Activated CD4-positive, alpha-beta T cell treated with anti-CD3 and anti-CD28 coated beads, Interleukin-2, amount 50 U/mL, for 24 hours (primary cell): ENCODE data around the gene TMOD1.
"Not testable (repeated sequence)": the region's sequence is repeated elsewhere in the genome, so short reads cannot be mapped to it uniquely, and the experiment has no call there.

Source experiments
- DNase-seq, 2 donors: peaks; one replicate each; pipeline ENCODE4 v3.0.0-alpha.2; 2020; ENCODE audit warnings: low read depth in 1 of 2, low spot score in 1 of 2

The TMOD1 gene

DNA sequence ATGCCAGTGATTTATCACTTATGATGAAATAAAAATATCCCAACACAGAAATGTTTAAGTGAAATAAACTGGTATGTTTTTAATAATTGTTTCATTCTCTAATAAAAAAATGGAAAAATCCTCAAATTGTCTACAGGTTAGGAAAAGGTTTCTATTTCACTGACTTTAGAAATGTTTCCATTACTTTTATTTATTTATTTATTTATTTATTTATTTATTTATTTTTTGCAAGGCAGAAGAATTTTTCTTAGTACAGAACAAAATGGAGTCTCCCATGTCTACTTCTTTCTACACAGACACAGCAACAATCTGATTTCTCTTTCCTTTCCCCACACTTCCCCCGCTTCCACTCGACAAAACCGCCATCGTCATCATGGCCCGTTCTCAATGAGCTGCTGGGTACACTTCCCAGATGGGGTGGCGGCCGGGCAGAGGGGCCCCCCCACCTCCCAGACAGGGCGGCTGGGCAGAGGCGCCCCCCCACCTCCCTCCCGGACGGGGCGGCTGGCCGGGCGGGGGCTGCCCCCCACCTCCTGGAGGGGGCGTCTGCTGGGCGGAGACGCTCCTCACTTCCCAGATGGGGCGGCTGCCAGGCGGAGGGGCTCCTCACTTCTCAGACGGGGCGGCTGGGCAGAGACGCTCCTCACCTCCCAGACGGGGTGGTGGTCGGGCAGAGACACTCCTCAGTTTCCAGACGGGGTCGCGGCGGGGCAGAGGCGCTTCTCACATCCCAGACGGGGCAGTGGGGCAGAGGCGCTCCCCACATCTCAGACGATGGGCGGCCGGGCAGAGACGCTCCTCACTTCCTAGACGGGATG lies 3.7 kb upstream of the TMOD1 start:
- DNase-seq, result not testable (repeated sequence)

DNA sequence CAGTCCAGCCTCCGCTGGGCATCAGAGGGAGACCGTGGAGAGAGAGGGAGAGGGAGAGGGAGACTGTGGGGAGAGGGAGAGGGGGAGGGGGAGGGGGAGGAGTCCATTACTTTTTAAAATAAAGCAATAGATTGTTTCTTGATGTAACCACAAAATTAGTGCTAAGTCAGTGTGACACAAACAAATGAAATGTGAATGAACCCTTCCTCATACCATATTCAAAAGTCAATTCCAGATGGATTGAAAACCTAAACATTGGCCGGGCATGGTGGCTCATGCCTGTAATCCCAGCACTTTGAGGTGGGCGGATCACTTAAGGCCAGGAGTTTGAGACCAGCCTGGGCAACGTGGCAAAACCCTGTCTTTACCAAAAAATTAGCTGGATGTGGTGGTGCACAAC lies 2.6 kb upstream of the TMOD1 start:
- DNase-seq, result not testable (repeated sequence)

DNA sequence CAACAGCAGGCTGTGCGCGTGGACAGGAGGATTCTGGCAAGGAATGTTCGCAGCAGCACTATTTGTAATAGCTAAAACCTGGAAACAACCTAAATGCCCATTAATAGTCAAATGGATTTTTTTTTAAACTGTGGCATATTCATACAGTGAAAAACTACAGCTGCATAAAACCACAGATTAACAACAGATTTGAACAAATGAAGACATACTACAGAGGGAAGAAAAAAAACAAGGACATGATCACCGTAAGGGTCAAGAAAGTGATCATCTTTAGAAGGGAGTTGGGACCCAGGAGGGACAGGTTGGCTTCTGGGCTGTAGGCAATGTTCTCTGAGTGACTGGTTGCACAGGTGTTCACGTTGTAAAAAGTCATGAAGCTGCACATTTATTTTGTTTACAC lies 1.2 kb upstream of the TMOD1 start:
- DNase-seq, result no peak

DNA sequence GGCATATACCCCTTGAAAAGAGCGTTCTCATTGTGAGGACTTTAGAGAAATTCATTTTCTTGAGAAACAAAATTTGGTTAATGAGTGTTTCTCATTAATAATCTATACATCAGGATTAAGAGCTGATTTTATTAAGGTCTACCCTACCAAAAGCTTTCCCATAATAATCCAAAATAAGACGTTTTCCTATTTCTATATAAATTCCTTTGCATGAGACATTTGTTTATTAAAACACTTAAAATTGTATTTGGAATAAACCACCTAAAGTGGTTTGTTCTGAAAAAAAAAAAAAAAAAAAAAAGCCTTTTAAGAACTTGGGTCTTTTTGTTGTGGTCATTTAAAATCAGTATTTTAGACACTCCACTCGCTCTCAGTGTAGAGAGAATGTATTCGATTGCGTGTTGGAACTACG lies 695 bp upstream of the TMOD1 start:
- DNase-seq, result no peak

DNA sequence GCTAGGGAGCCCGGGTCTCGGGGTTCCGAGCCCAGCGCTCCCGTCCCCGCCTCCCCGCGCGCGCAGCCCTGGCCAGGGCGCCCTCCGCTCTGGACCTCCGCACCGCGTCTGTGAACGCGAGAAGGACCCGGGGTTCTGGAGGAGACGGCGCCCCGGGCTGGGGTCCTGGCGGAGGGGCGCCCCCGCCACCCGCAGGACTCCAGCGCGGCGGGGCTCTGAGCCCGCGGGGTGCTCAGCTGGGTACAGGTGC lies 431 bp downstream of the TMOD1 start:
- DNase-seq, result no peak

DNA sequence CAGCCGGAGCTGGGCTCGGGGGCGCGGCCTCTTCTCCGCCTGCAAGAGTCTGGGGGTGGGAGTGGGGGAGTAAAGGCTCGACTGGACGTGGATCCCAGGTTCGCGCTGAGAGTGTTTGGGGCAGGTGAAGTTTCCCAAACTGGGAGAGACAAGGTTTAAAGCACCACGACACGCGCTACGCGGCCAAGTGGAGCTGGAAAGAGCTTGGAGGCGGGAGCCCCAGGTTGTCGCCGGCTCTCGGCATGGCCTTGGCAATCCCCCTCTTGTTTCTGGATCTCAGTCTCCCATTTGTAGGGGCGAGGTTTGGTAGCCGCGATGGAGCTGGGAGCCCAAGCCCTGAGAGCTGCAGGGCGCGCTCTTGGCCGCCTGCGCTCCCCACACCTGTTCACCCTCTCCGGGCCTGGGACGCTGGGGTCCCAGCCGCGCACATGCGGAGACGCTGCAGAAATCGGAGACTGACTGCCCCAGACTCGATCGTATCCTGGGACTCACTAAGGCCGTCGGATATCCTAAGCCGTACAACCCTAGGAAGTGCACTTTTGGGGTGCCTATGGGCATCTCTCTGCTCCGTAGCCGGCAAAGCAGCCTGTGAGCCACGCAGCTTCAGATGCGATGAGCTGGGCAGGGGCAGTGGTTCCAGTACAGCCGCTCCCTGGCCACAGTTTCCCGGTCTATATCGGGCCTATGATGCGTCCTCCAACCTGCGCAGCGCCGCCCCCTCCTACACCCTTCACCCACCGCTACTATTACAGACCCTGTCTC lies 937 bp downstream of the TMOD1 start:
- DNase-seq, result no peak

DNA sequence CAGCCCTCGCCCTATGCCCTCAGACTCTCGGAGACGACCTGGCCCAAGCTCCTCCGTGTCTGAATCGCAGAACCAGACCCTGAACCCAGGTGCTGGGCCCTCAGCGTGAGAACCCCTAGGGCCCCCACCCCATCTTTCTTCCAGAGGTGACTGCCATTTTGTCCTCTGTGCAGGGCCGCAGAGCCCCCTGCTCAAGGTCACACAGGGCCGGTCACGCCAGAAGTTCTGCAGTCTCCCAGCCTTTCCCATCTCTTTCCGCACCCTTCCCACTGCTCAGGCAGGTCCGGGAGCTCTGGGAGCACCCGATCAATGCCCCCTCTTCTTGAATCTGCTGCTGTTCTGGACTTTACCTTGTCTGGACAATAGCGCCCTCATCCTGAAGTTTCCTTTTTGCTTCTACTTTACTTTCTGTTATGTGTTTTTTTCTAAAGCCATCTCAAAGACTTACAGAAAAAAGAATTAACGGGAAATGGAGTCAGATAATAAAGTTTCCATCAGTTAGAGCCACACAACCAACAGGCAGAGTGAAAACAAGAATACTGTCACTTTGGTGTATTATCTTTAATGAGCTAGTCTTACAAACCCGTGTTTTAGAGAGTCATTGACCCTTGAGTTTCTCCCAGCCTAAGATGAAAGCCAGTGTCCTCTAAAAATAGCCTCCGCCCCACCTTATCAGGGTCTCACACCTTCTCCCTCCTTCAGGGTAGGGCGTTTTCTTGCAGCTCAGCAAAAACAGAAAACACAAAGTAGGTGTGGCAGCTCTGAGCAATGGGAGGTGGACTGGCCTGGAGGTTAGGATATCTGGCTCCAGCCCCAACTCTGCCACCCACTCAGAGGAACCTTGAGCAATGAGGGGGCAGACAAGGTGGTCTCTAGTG lies 1.8 kb downstream of the TMOD1 start:
- DNase-seq, result no peak

DNA sequence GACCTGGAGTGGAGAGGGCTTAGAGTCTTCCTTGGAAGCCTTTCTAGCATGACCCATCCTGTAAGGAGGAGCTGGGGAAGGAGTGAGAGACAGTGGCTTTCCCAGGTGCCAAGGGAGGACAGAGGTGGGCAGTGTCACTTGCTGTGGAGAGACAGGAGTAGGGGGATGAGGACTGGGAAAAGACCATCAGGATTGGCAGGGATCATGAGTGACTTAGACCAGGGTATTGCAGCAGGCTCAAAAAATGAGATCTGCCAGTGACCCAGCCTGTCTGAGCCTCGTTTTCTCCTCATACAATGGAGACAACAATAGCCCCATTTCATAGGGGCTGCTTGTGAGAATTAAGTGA lies 2.4 kb downstream of the TMOD1 start:
- no peak for DNase-seq

DNA sequence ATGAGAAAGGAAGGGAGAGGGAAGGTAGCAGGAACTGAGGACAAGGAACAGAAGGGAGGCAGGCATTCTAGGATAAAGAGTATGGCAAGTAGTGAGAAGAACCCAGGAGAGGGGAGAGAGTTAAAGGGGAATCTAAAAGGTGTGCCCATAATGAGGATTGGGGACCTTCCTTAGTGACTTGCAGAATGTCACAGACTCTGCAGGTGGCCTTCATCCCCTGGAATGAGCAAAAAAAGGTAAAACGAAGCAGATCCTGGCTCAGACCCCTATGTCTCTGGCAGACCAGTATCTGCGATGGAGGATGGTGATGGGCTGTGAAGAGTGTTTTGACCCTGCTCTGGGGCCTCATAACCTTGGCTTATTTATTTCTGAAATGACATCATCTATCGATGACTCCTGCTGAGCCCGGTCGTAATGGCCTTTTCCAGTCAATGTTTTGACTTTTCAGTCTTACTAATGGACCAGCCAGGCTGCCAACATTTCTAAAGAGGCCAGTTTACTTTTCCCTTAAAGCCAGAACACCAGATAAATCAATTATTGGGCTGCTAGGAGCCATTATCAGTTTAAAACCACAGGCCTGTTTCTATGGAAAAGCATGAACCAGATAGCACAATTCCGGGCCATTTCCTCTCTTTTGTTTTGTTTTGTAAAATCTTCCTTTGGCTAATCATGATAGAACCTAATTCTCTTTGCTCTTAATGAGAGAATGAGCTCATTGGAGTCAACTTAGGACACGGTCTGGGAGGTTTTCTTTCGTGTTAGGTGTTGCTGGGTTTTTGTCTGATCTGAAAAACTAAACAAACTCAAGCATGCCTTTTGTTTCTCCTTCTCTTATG lies 3.1 kb downstream of the TMOD1 start:
- no peak for DNase-seq

DNA sequence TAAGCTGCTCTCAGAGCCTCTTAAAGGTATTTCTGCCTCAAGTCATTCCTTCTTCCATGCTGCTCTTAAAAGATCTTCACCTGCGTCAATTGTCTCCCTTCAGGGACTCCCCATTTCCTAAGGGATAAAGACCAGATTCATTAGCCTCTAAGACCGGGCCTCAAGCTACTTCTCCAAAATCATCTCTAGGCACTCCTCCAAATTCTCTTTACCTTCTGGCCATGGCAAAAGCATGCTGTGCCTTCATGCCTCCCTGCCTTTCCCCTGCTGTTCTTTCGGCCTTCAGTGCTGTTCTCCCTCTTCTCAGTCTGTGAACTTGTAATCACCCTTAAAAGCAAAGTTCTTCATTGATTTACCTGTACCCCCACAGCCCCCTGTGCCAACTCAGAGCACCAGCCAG lies 4.4 kb downstream of the TMOD1 start:
- no peak for DNase-seq

DNA sequence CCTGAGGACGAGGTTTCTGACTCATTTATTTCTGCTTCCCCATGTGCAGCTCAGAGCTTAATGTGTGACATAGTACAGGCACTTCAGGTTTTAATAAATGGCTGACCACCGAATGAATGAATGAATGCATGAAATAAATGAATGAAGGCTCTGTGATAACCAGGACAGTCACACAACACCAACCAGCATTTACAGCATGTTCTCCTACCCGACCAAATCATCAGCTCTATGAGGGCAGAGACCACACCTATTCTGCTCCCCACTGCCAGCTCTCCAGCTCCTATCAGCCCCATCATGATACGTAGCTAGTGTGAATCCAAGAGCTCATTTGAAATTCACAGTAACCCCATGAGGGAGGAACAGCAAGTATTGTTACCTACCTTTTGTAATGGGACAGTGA lies 4.8 kb downstream of the TMOD1 start:
- DNase-seq, result no peak

DNA sequence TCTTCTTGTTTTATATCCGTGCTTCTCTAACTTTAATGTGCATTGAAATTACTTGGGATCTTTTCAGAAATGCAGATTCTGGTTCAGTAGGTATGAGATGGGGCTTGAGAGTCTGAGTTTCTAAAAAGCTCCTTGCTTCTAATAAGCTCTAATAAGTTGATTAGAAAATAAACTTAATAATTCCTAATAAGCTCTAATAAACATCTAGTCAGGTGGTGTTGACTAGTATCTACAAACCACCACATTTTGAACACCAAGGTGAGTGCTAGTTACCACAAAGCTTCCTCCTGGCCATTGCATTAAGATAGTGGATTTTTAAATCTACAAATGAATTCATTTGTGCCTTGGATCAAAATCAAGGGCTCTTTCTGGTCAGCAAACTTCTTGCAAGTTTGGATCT lies 5.3 kb downstream of the TMOD1 start:
- DNase-seq, result no peak

DNA sequence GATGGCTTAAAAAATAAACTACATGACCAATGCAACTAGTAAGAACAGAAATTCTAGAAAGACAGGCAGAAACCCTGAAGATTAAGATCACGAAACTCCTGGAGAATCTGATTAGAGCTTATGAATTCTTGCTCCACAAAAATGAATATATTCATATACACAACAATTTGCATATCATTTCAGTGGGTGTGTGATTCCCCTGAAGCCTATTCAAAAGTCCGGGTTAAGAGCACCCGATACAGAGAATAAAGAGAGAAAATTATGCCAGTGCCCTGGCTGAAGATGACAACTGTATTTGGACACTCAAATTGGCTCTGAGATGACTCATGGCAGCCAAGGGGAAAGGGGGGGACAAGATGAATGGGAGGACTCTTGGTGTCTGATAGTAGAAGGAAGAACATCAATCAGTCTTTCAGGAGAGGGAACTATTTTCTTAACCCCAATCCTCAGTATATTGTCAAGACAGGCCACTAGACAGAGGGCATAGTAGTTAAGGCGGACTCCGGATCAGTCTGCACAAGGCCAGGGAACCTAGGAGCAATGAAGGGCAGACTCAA lies 6.0 kb downstream of the TMOD1 start:
- no peak for DNase-seq

DNA sequence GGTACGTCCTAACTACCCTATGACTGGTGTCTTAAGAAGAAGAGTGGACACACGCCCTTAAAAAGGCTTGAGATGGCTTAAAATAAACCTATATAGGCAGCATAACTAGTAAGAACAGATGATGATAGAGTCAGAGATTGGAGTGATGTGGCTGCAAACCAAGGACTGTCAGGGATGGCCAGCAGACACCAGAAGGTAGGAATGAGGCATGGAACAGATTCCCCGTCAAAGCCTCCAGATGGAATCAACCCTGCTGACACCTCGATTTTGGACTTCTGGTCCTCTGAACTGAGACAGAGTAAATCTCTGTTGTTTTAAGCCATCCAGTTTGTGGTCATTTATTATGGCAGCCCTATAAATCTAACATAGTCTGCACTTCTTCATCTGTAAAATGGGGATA lies 7.4 kb downstream of the TMOD1 start:
- DNase-seq, result no peak

DNA sequence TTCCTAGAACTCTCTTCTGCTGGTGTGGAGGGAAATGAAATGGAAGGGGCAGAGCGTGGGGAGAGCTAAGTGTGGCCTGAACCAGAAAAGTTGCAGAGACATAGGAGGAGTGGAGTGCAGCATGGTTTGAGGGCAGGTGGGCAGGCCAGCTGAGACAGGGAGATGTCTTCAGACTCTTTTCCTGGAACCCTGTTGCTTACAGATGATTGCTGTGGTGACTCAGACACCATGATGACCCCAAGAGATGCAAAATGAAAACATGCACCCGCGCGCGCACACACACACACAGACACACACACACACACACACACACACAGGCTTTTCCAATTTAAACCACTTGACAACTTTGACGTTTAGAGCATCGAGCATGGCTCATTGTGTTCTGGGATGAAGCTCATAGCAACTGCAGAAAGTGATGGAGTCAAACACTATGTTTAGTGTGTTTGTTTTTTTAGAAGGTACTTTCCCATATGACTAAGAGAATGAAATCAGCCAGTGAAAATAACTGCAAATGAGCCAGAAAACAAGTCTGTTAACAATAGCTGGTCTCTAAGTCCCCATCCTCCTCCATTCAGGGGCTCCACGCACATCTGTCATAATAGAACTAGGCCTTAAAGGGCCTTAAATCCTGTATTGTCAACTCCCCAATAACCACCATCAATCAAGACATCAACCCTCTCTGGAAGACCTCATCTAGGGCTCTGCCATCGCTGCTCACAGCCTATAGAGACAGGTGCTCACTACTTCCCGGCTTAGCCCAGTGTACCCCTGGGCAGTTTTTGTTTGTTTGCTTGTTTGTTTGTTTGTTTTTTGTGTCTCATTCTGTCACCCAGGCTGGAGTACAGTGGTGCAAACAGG lies 9.6 kb downstream of the TMOD1 start:
- DNase-seq, result no peak

DNA sequence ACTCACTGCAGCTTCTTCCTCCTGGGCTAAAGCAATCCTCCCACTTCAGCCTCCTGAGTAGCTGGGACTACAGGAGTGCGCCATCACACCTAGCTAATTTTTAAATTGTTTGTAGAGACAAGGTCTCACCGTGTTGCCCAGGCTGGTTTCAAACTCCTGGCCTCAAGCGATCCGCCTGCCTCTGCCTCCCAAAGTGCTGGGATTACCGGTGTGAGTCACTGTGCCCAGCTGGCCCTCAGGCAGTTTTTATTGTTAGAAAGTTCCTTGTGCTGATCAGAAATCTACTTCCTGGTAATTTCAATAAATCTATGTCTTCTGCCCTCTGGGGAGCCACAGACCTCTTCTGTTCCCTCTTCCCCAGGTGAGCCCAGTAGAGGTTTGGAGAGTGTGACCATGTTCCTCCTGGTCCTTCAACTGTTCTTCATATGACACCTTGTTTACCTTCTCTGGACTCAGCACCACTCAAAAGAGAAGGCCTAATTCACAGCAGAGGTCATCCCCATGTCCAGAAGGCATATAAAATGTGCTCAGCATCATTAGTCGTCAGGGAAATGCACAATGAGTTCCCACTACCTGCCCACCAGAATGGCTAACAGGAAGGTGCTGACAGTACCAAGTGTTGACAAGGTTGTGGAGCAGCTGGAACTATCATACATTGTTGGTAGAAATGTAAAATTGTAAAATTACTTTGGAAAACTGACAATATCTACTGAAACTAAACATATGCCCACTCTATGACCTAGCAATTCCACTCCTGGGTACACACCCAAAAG lies 10.4 kb downstream of the TMOD1 start:
- no peak for DNase-seq

DNA sequence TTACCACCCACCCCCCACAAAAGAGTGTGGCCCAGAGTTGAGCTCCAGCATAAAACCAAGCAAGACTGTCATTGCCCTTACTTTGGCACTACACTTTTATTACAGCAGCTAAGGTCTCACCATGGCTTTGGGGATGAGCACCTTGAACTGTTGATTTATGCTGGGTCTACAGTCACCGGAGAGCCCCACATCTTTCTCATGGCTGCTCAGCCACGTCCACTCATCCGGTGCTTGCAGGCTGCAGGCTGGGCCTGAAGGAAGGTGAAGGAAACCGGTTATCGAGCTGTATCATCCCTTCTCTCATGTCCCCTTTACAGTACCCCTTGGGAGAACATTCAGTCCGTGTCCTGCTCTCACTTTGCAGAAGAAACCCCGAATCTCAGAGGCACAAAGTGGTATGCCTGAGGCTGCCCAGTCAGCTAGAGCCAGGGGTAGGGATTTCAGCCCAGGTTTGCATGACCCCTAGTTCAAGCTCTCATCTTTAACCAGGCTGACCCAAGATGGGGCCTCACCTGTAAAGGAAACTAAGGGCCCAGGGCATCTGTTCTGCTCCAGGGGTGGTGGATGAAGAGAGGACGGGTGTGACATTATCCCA lies 11.6 kb downstream of the TMOD1 start:
- no peak for DNase-seq

DNA sequence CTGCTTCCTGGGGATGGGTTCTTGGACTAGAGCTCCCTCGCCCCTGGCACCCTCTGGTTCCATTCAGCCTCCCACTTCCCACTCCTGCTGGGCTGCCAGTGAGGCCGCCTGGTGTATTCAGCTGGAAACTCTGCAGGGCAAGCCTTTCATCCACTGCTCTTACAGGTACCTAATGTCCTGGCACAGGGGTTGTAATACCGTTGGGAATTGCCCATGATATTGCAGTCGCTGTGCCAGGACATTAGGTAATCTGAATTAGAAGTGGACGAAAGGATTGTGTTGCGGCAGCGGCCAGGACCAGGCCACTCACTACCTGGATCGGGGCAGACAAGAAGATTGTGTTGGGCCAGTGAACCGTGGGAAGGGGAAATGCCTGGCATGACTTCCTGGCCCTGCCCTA lies 13.1 kb downstream of the TMOD1 start:
- no peak for DNase-seq

DNA sequence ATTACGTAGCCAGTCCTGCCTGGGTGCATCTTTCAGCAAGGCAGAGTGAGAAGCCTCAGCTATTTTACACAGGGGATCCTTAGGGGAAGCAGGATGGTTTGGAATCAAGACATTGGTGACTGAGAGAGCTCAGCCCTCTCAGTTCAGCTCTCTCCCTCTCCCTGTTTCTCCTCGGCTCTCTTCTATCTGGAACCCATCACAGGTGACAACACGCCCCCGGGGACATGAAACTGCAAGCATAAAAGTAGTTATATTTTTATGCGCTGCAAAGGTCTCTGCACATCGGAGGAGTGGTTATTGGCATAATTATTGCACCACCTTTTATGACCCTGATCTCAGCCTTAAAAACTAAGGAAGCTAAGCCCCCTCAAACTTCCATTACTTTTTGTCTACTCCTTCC lies 14.2 kb downstream of the TMOD1 start:
- DNase-seq, result no peak
